ENCODE measurements around the gene MYB.

The MYB gene

GRCh38 chr6:135192256-135193174 is 11.4 kb downstream of the MYB start:
- peak overlapping the region; percentile 89 for H3K4me3 ChIP-seq (ENCODE audit: low read length, poor library complexity, severe bottlenecking)
- peaks cover 24% of the 10 kb centered on the region; the same call in 1 of the 2 replicates for H3F3A ChIP-seq (ENCODE audit: low read depth)
- H3K27me3 ChIP-seq (ENCODE audit: insufficient read depth, low read length, poor library complexity, severe bottlenecking), result no peaks in the 10 kb centered on the region
- H3K4me1 ChIP-seq (ENCODE audit: insufficient read depth, low read length, poor library complexity, severe bottlenecking), result peaks cover 93% of the 10 kb centered on the region
- H3K4me2 ChIP-seq (ENCODE audit: low read depth, low read length, poor library complexity, severe bottlenecking), result peak overlapping the region; percentile 86
- no peaks in the 10 kb centered on the region for H3K9me2 ChIP-seq (replicated peaks; ENCODE audit: low read depth, low read length)
- peaks cover 99% of the 10 kb centered on the region for H3K36me3 ChIP-seq (ENCODE audit: insufficient read depth, low read length)
- TF ChIP-seq EZH2phosphoT487 (IDR thresholded peaks at IDR 0.05; ENCODE audit: borderline replicate concordance), result no peak
- TF ChIP-seq, protein P1, sequence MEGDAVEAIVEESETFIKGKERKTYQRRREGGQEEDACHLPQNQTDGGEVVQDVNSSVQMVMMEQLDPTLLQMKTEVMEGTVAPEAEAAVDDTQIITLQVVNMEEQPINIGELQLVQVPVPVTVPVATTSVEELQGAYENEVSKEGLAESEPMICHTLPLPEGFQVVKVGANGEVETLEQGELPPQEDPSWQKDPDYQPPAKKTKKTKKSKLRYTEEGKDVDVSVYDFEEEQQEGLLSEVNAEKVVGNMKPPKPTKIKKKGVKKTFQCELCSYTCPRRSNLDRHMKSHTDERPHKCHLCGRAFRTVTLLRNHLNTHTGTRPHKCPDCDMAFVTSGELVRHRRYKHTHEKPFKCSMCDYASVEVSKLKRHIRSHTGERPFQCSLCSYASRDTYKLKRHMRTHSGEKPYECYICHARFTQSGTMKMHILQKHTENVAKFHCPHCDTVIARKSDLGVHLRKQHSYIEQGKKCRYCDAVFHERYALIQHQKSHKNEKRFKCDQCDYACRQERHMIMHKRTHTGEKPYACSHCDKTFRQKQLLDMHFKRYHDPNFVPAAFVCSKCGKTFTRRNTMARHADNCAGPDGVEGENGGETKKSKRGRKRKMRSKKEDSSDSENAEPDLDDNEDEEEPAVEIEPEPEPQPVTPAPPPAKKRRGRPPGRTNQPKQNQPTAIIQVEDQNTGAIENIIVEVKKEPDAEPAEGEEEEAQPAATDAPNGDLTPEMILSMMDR (conservative IDR thresholded peaks at IDR 0.05; ENCODE audit: low read length), result no peak
- H2AFZ ChIP-seq (ENCODE audit: low read length), result no peak overlapping the region
- no peaks in the 10 kb centered on the region for H3K9me3 ChIP-seq (ENCODE audit: insufficient read depth, low read depth, low read length)
- peak overlapping the region; percentile 97 for H3K9ac ChIP-seq (ENCODE audit: low read depth, low read length, poor library complexity, severe bottlenecking)
- peaks cover 98% of the 10 kb centered on the region for H4K20me1 ChIP-seq (ENCODE audit: insufficient read depth, low read length, poor library complexity, severe bottlenecking)
- peaks cover 99% of the 10 kb centered on the region for H3K79me2 ChIP-seq (ENCODE audit: insufficient read depth, low read length)

- H3K4me2 ChIP-seq (ENCODE audit: low read depth, low read length, poor library complexity, severe bottlenecking), result peak overlapping the region; percentile 86
- peaks cover 100% of the 10 kb centered on the region for H4K20me1 ChIP-seq (ENCODE audit: insufficient read depth, low read length, poor library complexity, severe bottlenecking)
- H3K36me3 ChIP-seq (ENCODE audit: insufficient read depth, low read length), result peaks cover 100% of the 10 kb centered on the region
- H2AFZ ChIP-seq (ENCODE audit: low read length), result no peak overlapping the region
- peaks cover 89% of the 10 kb centered on the region for H3K4me1 ChIP-seq (ENCODE audit: insufficient read depth, low read length, poor library complexity, severe bottlenecking)
- peak overlapping the region; percentile 89 for H3K4me3 ChIP-seq (ENCODE audit: low read length, poor library complexity, severe bottlenecking)
- peaks cover 24% of the 10 kb centered on the region; the same call in 1 of the 2 replicates for H3F3A ChIP-seq (ENCODE audit: low read depth)
- H3K9ac ChIP-seq (ENCODE audit: low read depth, low read length, poor library complexity, severe bottlenecking), result peak overlapping the region; percentile 97
- no peak for TF ChIP-seq EZH2phosphoT487 (IDR thresholded peaks at IDR 0.05; ENCODE audit: borderline replicate concordance)
- TF ChIP-seq, protein P1 (conservative IDR thresholded peaks at IDR 0.05; ENCODE audit: low read length), result no peak
- no peaks in the 10 kb centered on the region for H3K9me3 ChIP-seq (ENCODE audit: insufficient read depth, low read depth, low read length)
- peaks cover 98% of the 10 kb centered on the region for H3K79me2 ChIP-seq (ENCODE audit: insufficient read depth, low read length)
- H3K9me2 ChIP-seq (replicated peaks; ENCODE audit: low read depth, low read length), result no peaks in the 10 kb centered on the region
- no peaks in the 10 kb centered on the region for H3K27me3 ChIP-seq (ENCODE audit: insufficient read depth, low read length, poor library complexity, severe bottlenecking)
Observed at GRCh38 chr6:135193221-135193620, 12.1 kb downstream of the MYB start.

DNA sequence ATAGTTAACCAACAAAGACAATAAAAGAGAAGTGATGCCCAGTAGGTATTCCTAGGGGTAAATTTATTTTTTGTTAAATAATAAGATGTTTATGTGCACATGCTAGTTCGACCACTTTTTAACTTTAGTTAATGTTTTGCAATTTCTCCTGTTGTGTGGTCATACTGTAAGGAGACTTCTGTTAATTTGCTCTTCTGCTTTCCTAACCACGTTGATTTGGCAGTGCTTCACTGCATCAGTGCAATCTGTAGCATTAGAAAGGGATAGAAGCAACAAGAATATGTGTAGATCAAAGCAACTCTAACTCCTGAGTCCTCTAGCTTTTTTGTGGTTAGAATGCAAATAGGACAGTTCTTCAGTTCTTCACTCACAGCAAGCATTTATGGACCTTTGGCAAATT is 13.9 kb downstream of the MYB start:
- H3K4me1 ChIP-seq (ENCODE audit: insufficient read depth, low read length, poor library complexity, severe bottlenecking), result peaks cover 73% of the 10 kb centered on the region
- H3K79me2 ChIP-seq (ENCODE audit: insufficient read depth, low read length), result peaks cover 96% of the 10 kb centered on the region
- H3K9me2 ChIP-seq (replicated peaks; ENCODE audit: low read depth, low read length), result no peaks in the 10 kb centered on the region
- H3F3A ChIP-seq (ENCODE audit: low read depth), result peaks cover 24% of the 10 kb centered on the region; the same call in 1 of the 2 replicates
- peak overlapping the region; percentile 46 for H3K4me2 ChIP-seq (ENCODE audit: low read depth, low read length, poor library complexity, severe bottlenecking)
- H3K9me3 ChIP-seq (ENCODE audit: insufficient read depth, low read depth, low read length), result no peaks in the 10 kb centered on the region
- H2AFZ ChIP-seq (ENCODE audit: low read length), result no peak overlapping the region
- peaks cover 100% of the 10 kb centered on the region for H3K36me3 ChIP-seq (ENCODE audit: insufficient read depth, low read length)
- TF ChIP-seq EZH2phosphoT487 (IDR thresholded peaks at IDR 0.05; ENCODE audit: borderline replicate concordance), result no peak
- TF ChIP-seq, protein P1 (conservative IDR thresholded peaks at IDR 0.05; ENCODE audit: low read length), result no peak
- peak overlapping the region; percentile 9 for H3K4me3 ChIP-seq (ENCODE audit: low read length, poor library complexity, severe bottlenecking)
- H3K9ac ChIP-seq (ENCODE audit: low read depth, low read length, poor library complexity, severe bottlenecking), result no peak overlapping the region
- peaks cover 99% of the 10 kb centered on the region for H4K20me1 ChIP-seq (ENCODE audit: insufficient read depth, low read length, poor library complexity, severe bottlenecking)
- H3K27me3 ChIP-seq (ENCODE audit: insufficient read depth, low read length, poor library complexity, severe bottlenecking), result no peaks in the 10 kb centered on the region
